ENCODE measurements around the gene KRTAP19-1. TPM values are rescaled to one million over a fixed set of nuclear protein-coding genes. Genes with fewer than 3 reads are reported as not detected.

Gene KRTAP19-1
- total RNA-seq, 1 donor: not detected

GRCh38 chr21:30463713-30464112, 16.5 kb downstream of the KRTAP19-1 start:
- no peak for TF ChIP-seq CTCF (IDR thresholded peaks at IDR 0.05; ENCODE audit: insufficient read depth, low read depth, low read length)
- no peak overlapping the region for H3K4me3 ChIP-seq (ENCODE audit: low read depth, low read length)
- DNase-seq (ENCODE audit: low read depth): no peak

GRCh38 chr21:30448514-30448913, 31.7 kb downstream of the KRTAP19-1 start:
- DNase-seq (ENCODE audit: low read depth): no peak
- TF ChIP-seq CTCF (IDR thresholded peaks at IDR 0.05; ENCODE audit: insufficient read depth, low read depth, low read length): no peak
- H3K4me3 ChIP-seq (ENCODE audit: low read depth, low read length): no peak overlapping the region

GRCh38 chr21:30447056-30447455, 33.1 kb downstream of the KRTAP19-1 start:
- no peak overlapping the region for H3K4me3 ChIP-seq (ENCODE audit: low read depth, low read length)
- no peak for DNase-seq (ENCODE audit: low read depth)
- TF ChIP-seq CTCF (IDR thresholded peaks at IDR 0.05; ENCODE audit: insufficient read depth, low read depth, low read length): no peak

- no peak overlapping the region for H3K4me3 ChIP-seq (ENCODE audit: low read depth, low read length)
- DNase-seq (ENCODE audit: low read depth): no peak
- TF ChIP-seq CTCF (IDR thresholded peaks at IDR 0.05; ENCODE audit: insufficient read depth, low read depth, low read length): no peak
These were observed 36.0 kb downstream of the KRTAP19-1 start for GRCh38 chr21:30444204-30444603.

- TF ChIP-seq CTCF (IDR thresholded peaks at IDR 0.05; ENCODE audit: insufficient read depth, low read depth, low read length): no peak
- DNase-seq (ENCODE audit: low read depth): no peak
- H3K4me3 ChIP-seq (ENCODE audit: low read depth, low read length): no peak overlapping the region
These were observed 36.9 kb downstream of the KRTAP19-1 start for GRCh38 chr21:30443226-30443625.

- no peak for TF ChIP-seq CTCF (IDR thresholded peaks at IDR 0.05; ENCODE audit: insufficient read depth, low read depth, low read length)
- no peak for DNase-seq (ENCODE audit: low read depth)
These were observed 40.2 kb downstream of the KRTAP19-1 start, which contains the start of gene KRTAP15-1 for GRCh38 chr21:30439975-30440374. KRTAP15-1 (plus strand) TSS chr21:30440275; CDS start chr21:30440328, 53 bp downstream.

GRCh38 chr21:30437010-30437565, 43.1 kb downstream of the KRTAP19-1 start:
- DNase-seq (ENCODE audit: low read depth): no peak
- no peak for TF ChIP-seq CTCF (IDR thresholded peaks at IDR 0.05; ENCODE audit: insufficient read depth, low read depth, low read length)
- no peak overlapping the region for H3K4me3 ChIP-seq (ENCODE audit: low read depth, low read length)

More at GRCh38 chr21:30439975-30440374, 40.2 kb downstream of the KRTAP19-1 start, which contains the start of gene KRTAP15-1:
- no peak within 1 kb of the TSS for H3K4me3 ChIP-seq (ENCODE audit: low read depth, low read length)

Data from fibroblast of villous mesenchyme (primary cell).